H1 (cell line): ENCODE results near the gene FRMPD4. TPM values are rescaled to one million over a fixed set of nuclear protein-coding genes. Genes with fewer than 3 reads are reported as not detected.

ENCODE experiments used
- CTCF ChIA-PET: fragments of 300-600 bp; sonication (Branson Sonifier 250); formaldehyde crosslinking; loops from one replicate; lab custom pipeline; 2021; ENCODE audit not compliant: partially characterized antibody; lab: Charles Lee
- POLR2A ChIA-PET: fragments of 300-600 bp; sonication (Branson Sonifier 250); formaldehyde crosslinking; loops from one replicate; lab custom pipeline; 2021; ENCODE audit warnings: inconsistent platforms; ENCODE audit not compliant: partially characterized antibody; lab: Charles Lee
- DNase-seq, 2 experiments: peaks; one replicate each; pipeline versions ENCODE4 v3.0.0 to v3.0.0-alpha.2; 2010 to 2022; ENCODE audit warnings: low spot score in 2 of 2, low read depth in 1 of 2, mixed read lengths in 1 of 2
- FAIRE-seq: peaks from 2 replicates; lab custom pipeline; 2011; peaks lifted over from hg19 to GRCh38; lab: Jason Lieb, UNC
- H2AFZ ChIP-seq: 2 replicates; pipeline ENCODE4 v1.8.1; 2012; ENCODE audit warnings: low read length, inconsistent platforms
- H2AK5ac ChIP-seq: 2 replicates; pipeline ENCODE4 v1.6.1; 2013; ENCODE audit warnings: low read depth, low read length
- H2BK120ac ChIP-seq: replicated peaks from 2 replicates; pipeline ENCODE3; 2013; ENCODE audit warnings: low read depth, low read length, inconsistent platforms
- H2BK12ac ChIP-seq: 2 replicates; pipeline ENCODE4 v1.6.1; 2013; ENCODE audit warnings: low read depth, low read length
- H2BK15ac ChIP-seq: 2 replicates; pipeline ENCODE4 v1.6.1; 2013; ENCODE audit warnings: low read length
- H2BK20ac ChIP-seq: 2 replicates; pipeline ENCODE4 v1.6.1; 2013; ENCODE audit warnings: low read length
- H2BK5ac ChIP-seq: 2 replicates; pipeline ENCODE4 v1.6.1; 2013; ENCODE audit warnings: low read depth, low read length
- H3K14ac ChIP-seq: 2 replicates; pipeline ENCODE4 v1.6.1; 2013; ENCODE audit warnings: inconsistent platforms; ENCODE audit not compliant: insufficient read length
- H3K18ac ChIP-seq: 2 replicates; pipeline ENCODE4 v1.6.1; 2013; ENCODE audit warnings: low read length; ENCODE audit errors: extremely low read depth
- H3K23ac ChIP-seq: 2 replicates; pipeline ENCODE4 v1.6.1; 2013; ENCODE audit warnings: inconsistent platforms; ENCODE audit not compliant: insufficient read length
- H3K23me2 ChIP-seq: 2 replicates; pipeline ENCODE4 v1.6.1; 2013; ENCODE audit warnings: low read depth, low read length
- H3K27ac ChIP-seq: 2 replicates; pipeline ENCODE4 v1.6.1; 2011; ENCODE audit warnings: low read depth, low read length, inconsistent platforms
- H3K27me3 ChIP-seq, 4 experiments: replicated peaks in 1 of 4; 1 replicate in 1 of 4; 2 replicates in 3 of 4; pipeline versions ENCODE4 v1.6.1 to v1.8.1; 2011 to 2013; ENCODE audit warnings: low read length in 3 of 4, mild to moderate bottlenecking in 3 of 4, inconsistent platforms in 2 of 4, mixed read lengths in 2 of 4, moderate library complexity in 1 of 4; ENCODE audit not compliant: control insufficient read depth in 3 of 4, insufficient read depth in 3 of 4; ENCODE audit errors: extremely low read depth in 1 of 4
- H3K36me3 ChIP-seq, 4 experiments: 2 replicates each; pipeline versions ENCODE4 v1.6.1 to v1.8.1; 2011 to 2013; ENCODE audit warnings: mild to moderate bottlenecking in 4 of 4, low read length in 3 of 4, moderate library complexity in 2 of 4, control low read depth in 1 of 4, inconsistent platforms in 1 of 4; ENCODE audit not compliant: insufficient read depth in 4 of 4, control insufficient read depth in 2 of 4
- H3K4ac ChIP-seq: replicated peaks from 2 replicates; pipeline ENCODE3; 2013; ENCODE audit warnings: low read length, low read depth, mixed read lengths, inconsistent platforms; ENCODE audit not compliant: insufficient read length
- H3K4me1 ChIP-seq, 4 experiments: replicated peaks in 1 of 4; 1 replicate in 1 of 4; 2 replicates in 3 of 4; pipeline versions ENCODE4 v1.6.1 to v1.8.1; 2011 to 2013; ENCODE audit warnings: low read length in 3 of 4, inconsistent platforms in 2 of 4, mixed read lengths in 1 of 4; ENCODE audit not compliant: insufficient read depth in 4 of 4, control insufficient read depth in 3 of 4
- H3K4me2 ChIP-seq, 2 experiments: 2 replicates each; pipeline versions ENCODE4 v1.6.1 to v1.8.1; 2011 to 2013; ENCODE audit warnings: low read depth in 2 of 2, low read length in 2 of 2, control low read depth in 1 of 2, inconsistent platforms in 1 of 2, mild to moderate bottlenecking in 1 of 2; ENCODE audit not compliant: insufficient read depth in 1 of 2
- H3K4me3 ChIP-seq, 4 experiments: fragments of 200-600, 300-600 bp in 1 of 4; sonication (generic), shearing (Covaris generic), sonication (Bioruptor Twin) in 1 of 4; 2 replicates each; pipeline versions ENCODE4 v1.5.1 to v1.8.1; 2011 to 2016; ENCODE audit warnings: low read length in 4 of 4, low read depth in 3 of 4, control low read depth in 2 of 4, inconsistent platforms in 2 of 4, mild to moderate bottlenecking in 2 of 4, mixed read lengths in 1 of 4, moderate library complexity in 1 of 4; ENCODE audit not compliant: insufficient read depth in 2 of 4; ENCODE audit errors: extremely low read depth in 1 of 4
- H3K56ac ChIP-seq: replicated peaks from 2 replicates; pipeline ENCODE3; 2013; ENCODE audit warnings: low read depth, mild to moderate bottlenecking, mixed read lengths, low read length, inconsistent platforms; ENCODE audit not compliant: insufficient read length
- H3K79me1 ChIP-seq: 2 replicates; pipeline ENCODE4 v1.6.1; 2013; ENCODE audit warnings: low read depth, low read length, control low read depth
- H3K79me2 ChIP-seq, 2 experiments: 2 replicates each; pipeline versions ENCODE4 v1.6.1 to v1.8.1; 2012 to 2013; ENCODE audit warnings: low read length in 2 of 2, mild to moderate bottlenecking in 2 of 2, inconsistent platforms in 1 of 2; ENCODE audit not compliant: insufficient read depth in 2 of 2, control insufficient read depth in 1 of 2
- H3K9ac ChIP-seq, 4 experiments: replicated peaks in 1 of 4; 1 replicate in 1 of 4; 2 replicates in 3 of 4; pipeline versions ENCODE4 v1.6.1 to v1.8.1; 2011 to 2013; ENCODE audit warnings: low read depth in 3 of 4, low read length in 3 of 4, control low read depth in 2 of 4, mild to moderate bottlenecking in 2 of 4, moderate library complexity in 2 of 4, inconsistent platforms in 1 of 4; ENCODE audit errors: extremely low read depth in 1 of 4
- H3K9me3 ChIP-seq, 2 experiments: 2 replicates each; pipeline versions ENCODE4 v1.6.1 to v1.8.1; 2012 to 2013; ENCODE audit warnings: mild to moderate bottlenecking in 2 of 2, moderate library complexity in 2 of 2, control low read depth in 1 of 2, inconsistent platforms in 1 of 2, low read depth in 1 of 2, low read length in 1 of 2, mixed read lengths in 1 of 2; ENCODE audit not compliant: insufficient read depth in 2 of 2
- H4K20me1 ChIP-seq, 2 experiments: replicated peaks in 1 of 2; 2 replicates each; pipeline versions ENCODE3 to v1.8.1; 2011 to 2013; ENCODE audit warnings: inconsistent platforms in 2 of 2, low read length in 2 of 2, mild to moderate bottlenecking in 1 of 2; ENCODE audit not compliant: insufficient read depth in 2 of 2, control insufficient read depth in 1 of 2
- H4K5ac ChIP-seq: 2 replicates; pipeline ENCODE4 v1.6.1; 2013; ENCODE audit warnings: low read length, low read depth, mixed read lengths, inconsistent platforms; ENCODE audit not compliant: insufficient read length
- H4K8ac ChIP-seq: 2 replicates; pipeline ENCODE4 v1.8.0; 2013; ENCODE audit warnings: mild to moderate bottlenecking, moderate library complexity, low read length, inconsistent platforms; ENCODE audit not compliant: insufficient read depth; ENCODE audit errors: extremely low read depth
- H4K91ac ChIP-seq: replicated peaks from 2 replicates; pipeline ENCODE3; 2013; ENCODE audit warnings: low read length, mixed read lengths, inconsistent platforms; ENCODE audit not compliant: insufficient read length
- ASH2L ChIP-seq: fragments of 200-600, 300-600 bp; sonication (generic); IDR thresholded peaks from one replicate; pipeline ENCODE4 v1.7.1; 2017; ENCODE audit warnings: low read length
- ATF2 ChIP-seq: IDR thresholded peaks from 2 replicates; pipeline ENCODE4 v1.6.1; 2012; ENCODE audit warnings: low read length, inconsistent platforms
- BACH1 ChIP-seq: IDR thresholded peaks from 2 replicates; pipeline ENCODE4 v1.6.1; 2012; ENCODE audit warnings: low read length, improper control_type of control experiment
- CEBPB ChIP-seq: IDR thresholded peaks from 2 replicates; pipeline ENCODE4 v1.6.1; 2012; ENCODE audit warnings: low read depth, low read length
- FOSL1 ChIP-seq: IDR thresholded peaks from 2 replicates; pipeline ENCODE4 v1.6.1; 2011; ENCODE audit warnings: mild to moderate bottlenecking, low read depth, low read length, moderate library complexity; ENCODE audit not compliant: insufficient read depth
- HDAC2 ChIP-seq, 2 experiments: fragments of 300-600 bp in 1 of 2; sonication (generic) in 1 of 2; IDR thresholded peaks; 2 replicates each; pipeline ENCODE4 v1.6.1; 2011 to 2012; ENCODE audit warnings: low read depth in 2 of 2, low read length in 2 of 2, mild to moderate bottlenecking in 2 of 2, moderate library complexity in 2 of 2, borderline replicate concordance in 1 of 2, inconsistent platforms in 1 of 2
- RXRA ChIP-seq: IDR thresholded peaks from 2 replicates; pipeline ENCODE4 v1.6.1; 2011; ENCODE audit warnings: low read depth, mild to moderate bottlenecking, low read length, moderate library complexity; ENCODE audit not compliant: insufficient read depth
- SIRT6 ChIP-seq: IDR thresholded peaks from one replicate; pipeline ENCODE4 v1.7.1; 2012; ENCODE audit warnings: low read length, inconsistent platforms
- YY1 ChIP-seq: IDR thresholded peaks from 2 replicates; pipeline ENCODE4 v1.6.1; 2011; ENCODE audit warnings: low read depth, mild to moderate bottlenecking, low read length
- WGBS, 2 experiments: shearing (Covaris generic) in 1 of 2; methylation state at CpG; one replicate each; pipeline versions ENCODE4 v1.1.6 to v1.1.7; 2013 to 2015; ENCODE audit warnings: low lambda C conversion rate in 2 of 2, mixed read lengths in 2 of 2, inconsistent platforms in 1 of 2, low coverage in 1 of 2, missing lambda C conversion rate in 1 of 2; ENCODE audit not compliant: insufficient replicate concordance in 2 of 2, insufficient coverage in 1 of 2, insufficient read length in 1 of 2; ENCODE audit errors: extremely low coverage in 1 of 2, missing lambda C conversion rate in 1 of 2; 5-methylcytosine and 5-hydroxymethylcytosine counted together
- polyA plus RNA-seq, 7 experiments: library from polyadenylated mRNA; depleted of rRNA in 3 of 7; stranded (reverse) in 5 of 7; unstranded in 2 of 7; fragments of >200 nt in 5 of 7; fragments of 200-250 nt in 2 of 7; gene quantifications; 1 replicate in 5 of 7; 2 replicates in 1 of 7; 4 replicates in 1 of 7; pipeline versions ENCODE4 v1.2.1 to v1.2.3, GENCODE V29; 2011 to 2013; ENCODE audit warnings: missing spikeins in 2 of 7, mixed read lengths in 2 of 7
- total RNA-seq: library from RNA; stranded (reverse); fragmentation: NEBNext Ultra II Directional; extraction: Animal tissue kit (Norgen Biotek cat#: 25700); gene quantifications from 2 replicates; pipeline ENCODE4 v1.2.1, GENCODE V29; 2021

The FRMPD4 gene
- total and polyA plus RNA-seq, 2 of the 8 experiments (the other 6 are each of a cell fraction or from before 2014, with no cell fraction given): 0.02 to 0.37 TPM

GRCh38 chrX:12648995-12649394 lies 510.7 kb downstream of the FRMPD4 start:
- no peaks in the 10 kb centered on the region for H3K9me3 ChIP-seq
- H3K23ac ChIP-seq: no peak overlapping the region
- no peak overlapping the region for H2BK12ac ChIP-seq
- no peak overlapping the region for H2AFZ ChIP-seq
- no peaks in the 10 kb centered on the region for H3K36me3 ChIP-seq
- H2BK20ac ChIP-seq: no peak overlapping the region
- no peak overlapping the region for H3K4me3 ChIP-seq
- H2AK5ac ChIP-seq: no peak overlapping the region
- H3K56ac ChIP-seq: no peak overlapping the region
- no peak overlapping the region for H2BK5ac ChIP-seq
- no peaks in the 10 kb centered on the region for H3K79me1 ChIP-seq
- WGBS, 2 experiments: 86% methylated on average over 3 of the region's 5 CpGs; no CpG with 5 or more reads in 1 of the 2 experiments
- no peak overlapping the region for H3K27ac ChIP-seq
- TF ChIP-seq YY1: no peak
- TF ChIP-seq ASH2L: no peak
- TF ChIP-seq RXRA: no peak
- TF ChIP-seq SIRT6: no peak
- no peak for TF ChIP-seq BACH1
- TF ChIP-seq FOSL1: no peak
- TF ChIP-seq HDAC2 (IDR thresholded peaks at IDR 0.05; ENCODE audit: borderline replicate concordance in 1 of 2, low read depth in 2 of 2, low read length in 2 of 2): no peak
- TF ChIP-seq ATF2: no peak
- no peak for TF ChIP-seq CEBPB
- H3K18ac ChIP-seq: no peak overlapping the region
- H3K27me3 ChIP-seq: no peaks in the 10 kb centered on the region
- CTCF ChIA-PET: no interaction called here
- no peaks in the 10 kb centered on the region for H3K4me1 ChIP-seq
- no peak overlapping the region for H4K91ac ChIP-seq
- H2BK120ac ChIP-seq: no peak overlapping the region
- H2BK15ac ChIP-seq: no peak overlapping the region
- DNase-seq: no peak
- no peaks in the 10 kb centered on the region for H3K79me2 ChIP-seq
- no peaks in the 10 kb centered on the region for H4K20me1 ChIP-seq
- H3K4me2 ChIP-seq: no peak overlapping the region
- no peak overlapping the region for H3K4ac ChIP-seq
- H3K14ac ChIP-seq: no peak overlapping the region
- H4K5ac ChIP-seq: no peak overlapping the region
- H3K23me2 ChIP-seq: no peaks in the 10 kb centered on the region
- H3K9ac ChIP-seq: no peak overlapping the region
- POLR2A ChIA-PET: no interaction called here
- no peak overlapping the region for H4K8ac ChIP-seq
- no peak for FAIRE-seq
